SK-N-SH treated with all-trans-retinoic acid at 6 μM for 48 hours (cell line): ENCODE measurements around the gene ANKRD30A.

Experiments used
- ATAC-seq: fragments of 200-7000 bp; cut with Tn5 transposase; 3 replicates; pipeline ENCODE4 v1.9.1; 2020; ENCODE audit warnings: mild to moderate bottlenecking, moderate library complexity
- ARNTL ChIP-seq: fragments of 450-650 bp; formaldehyde crosslinking; IDR thresholded peaks from 2 replicates; pipeline ENCODE4 v1.5.0; 2020; ENCODE audit warnings: low read depth, mild to moderate bottlenecking, moderate library complexity, borderline replicate concordance
- ESRRG ChIP-seq: fragments of 250-450 bp; sonication (Bioruptor Pico); IDR thresholded peaks from 2 replicates; pipeline ENCODE4 v1.6.1; 2021; ENCODE audit warnings: mild to moderate bottlenecking
- GLIS3 ChIP-seq: fragments of 250-450 bp; sonication (Bioruptor Pico); IDR thresholded peaks from 2 replicates; pipeline ENCODE4 v1.5.0; 2020; ENCODE audit warnings: mild to moderate bottlenecking, moderate library complexity
- OSR1 ChIP-seq: fragments of 250-450 bp; sonication (Bioruptor Pico); IDR thresholded peaks from 2 replicates; pipeline ENCODE4 v1.8.0; 2022; ENCODE audit warnings: moderate library complexity, mild to moderate bottlenecking, inconsistent platforms
- PPARA ChIP-seq: fragments of 250-450 bp; sonication (Bioruptor Pico); IDR thresholded peaks from 2 replicates; pipeline ENCODE4 v1.5.0; 2020; ENCODE audit warnings: mild to moderate bottlenecking, borderline replicate concordance
- RARB ChIP-seq: fragments of 250-450 bp; sonication (Bioruptor Pico); IDR thresholded peaks from 2 replicates; pipeline ENCODE4 v1.8.0; 2021; ENCODE audit warnings: mild to moderate bottlenecking, moderate library complexity
- SNAI2 ChIP-seq: fragments of 250-450 bp; sonication (Bioruptor Pico); IDR thresholded peaks from 2 replicates; pipeline ENCODE4 v1.5.0; 2020; ENCODE audit warnings: mild to moderate bottlenecking, moderate library complexity
- TCF4 ChIP-seq: fragments of 250-450 bp; sonication (Bioruptor Pico); IDR thresholded peaks from 2 replicates; pipeline ENCODE4 v1.8.0; 2021; ENCODE audit warnings: mild to moderate bottlenecking, moderate library complexity, borderline replicate concordance
- ZNF565 ChIP-seq: fragments of 450-650 bp; formaldehyde crosslinking; conservative IDR thresholded peaks from 2 replicates; pipeline ENCODE4 v1.5.0; 2020; ENCODE audit warnings: low read depth, mild to moderate bottlenecking, moderate library complexity
- ZNF70 ChIP-seq: fragments of 450-650 bp; formaldehyde crosslinking; IDR thresholded peaks from 2 replicates; pipeline ENCODE4 v1.5.0; 2020; ENCODE audit warnings: mild to moderate bottlenecking, moderate library complexity
- TF ChIP-seq, protein P1 (sequence below): fragments of 250-450 bp; sonication (Bioruptor Pico); IDR thresholded peaks from 2 replicates; pipeline ENCODE4 v1.5.1; 2020; ENCODE audit warnings: low read depth, mild to moderate bottlenecking, moderate library complexity

ANKRD30A gene

DNA sequence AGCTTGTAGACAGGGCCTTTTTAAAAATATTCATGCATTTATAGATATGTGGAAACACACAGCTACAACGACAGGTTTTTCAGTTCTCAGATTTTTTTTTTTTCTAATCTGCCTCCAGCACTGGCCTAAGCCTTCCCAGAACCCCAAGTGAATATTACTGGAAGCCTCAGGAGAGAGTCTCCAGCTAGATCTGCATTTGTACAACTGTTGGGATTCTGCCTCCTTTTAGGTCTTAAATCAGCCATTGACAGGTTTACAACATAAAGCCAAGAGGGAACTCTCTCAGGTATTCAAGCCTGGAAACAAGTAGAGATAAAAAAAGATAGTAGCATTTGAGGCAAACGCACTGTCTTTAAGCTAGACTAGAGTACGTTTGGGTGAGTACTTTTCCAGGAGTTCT is 275.8 kb downstream of the ANKRD30A start:
- TF ChIP-seq ZNF565 (CRISPR knock-in tag) (no peak), ESRRG (CRISPR knock-in tag) (no peak), RARB (CRISPR knock-in tag) (no peak), ARNTL (CRISPR knock-in tag) (no peak), ZNF70 (no peak), SNAI2 (CRISPR knock-in tag) (no peak), OSR1 (CRISPR knock-in tag) (no peak)
- ATAC-seq, result no peak

- TF ChIP-seq GLIS3 (CRISPR knock-in tag), result no peak
- TF ChIP-seq, protein P1, sequence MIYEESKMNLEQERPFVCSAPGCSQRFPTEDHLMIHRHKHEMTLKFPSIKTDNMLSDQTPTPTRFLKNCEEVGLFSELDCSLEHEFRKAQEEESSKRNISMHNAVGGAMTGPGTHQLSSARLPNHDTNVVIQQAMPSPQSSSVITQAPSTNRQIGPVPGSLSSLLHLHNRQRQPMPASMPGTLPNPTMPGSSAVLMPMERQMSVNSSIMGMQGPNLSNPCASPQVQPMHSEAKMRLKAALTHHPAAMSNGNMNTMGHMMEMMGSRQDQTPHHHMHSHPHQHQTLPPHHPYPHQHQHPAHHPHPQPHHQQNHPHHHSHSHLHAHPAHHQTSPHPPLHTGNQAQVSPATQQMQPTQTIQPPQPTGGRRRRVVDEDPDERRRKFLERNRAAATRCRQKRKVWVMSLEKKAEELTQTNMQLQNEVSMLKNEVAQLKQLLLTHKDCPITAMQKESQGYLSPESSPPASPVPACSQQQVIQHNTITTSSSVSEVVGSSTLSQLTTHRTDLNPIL (CRISPR knock-in tag), result no peak
- TF ChIP-seq ESRRG (CRISPR knock-in tag), result no peak
- no peak for TF ChIP-seq TCF4
- no peak for TF ChIP-seq RARB (CRISPR knock-in tag)
- no peak for TF ChIP-seq ZNF70
- TF ChIP-seq SNAI2 (CRISPR knock-in tag), result no peak
- TF ChIP-seq PPARA (CRISPR knock-in tag), result no peak
- ATAC-seq, result no peak
Observed at GRCh38 chr10:37403776-37404175, 278.4 kb downstream of the ANKRD30A start.
